Measurements from ENCODE around the gene COG5. TPM values are rescaled to one million over a fixed set of nuclear protein-coding genes. Genes with fewer than 3 reads are reported as not detected.

COG5 gene
- total and polyA plus RNA-seq, 2 experiments from 2014 or later = 15.4 to 36.5 TPM

DNA sequence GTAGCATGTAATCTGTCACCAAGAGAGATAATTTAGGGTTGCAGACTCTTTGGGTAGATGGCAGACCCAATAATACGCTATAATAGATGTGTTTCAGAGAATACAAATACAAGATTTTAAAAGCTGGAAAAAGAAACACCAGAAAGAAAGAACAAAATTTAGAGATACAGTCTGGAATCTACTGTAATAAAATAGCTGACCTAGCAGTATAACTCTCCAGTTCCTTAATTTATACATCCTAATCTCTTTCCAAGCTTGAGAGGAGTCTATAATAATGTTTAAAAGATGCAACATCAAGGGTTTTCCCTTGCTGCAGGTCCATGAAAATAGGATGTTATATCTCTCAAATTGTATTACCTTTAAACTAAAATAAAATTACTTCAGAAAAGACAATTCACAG is 121.0 kb downstream of the COG5 start (continued):
- TF ChIP-seq JUNB (IDR thresholded peaks at IDR 0.05; ENCODE audit: unreplicated experiment) = no peak
- no peak for TF ChIP-seq ZNF114 (CRISPR knock-in tag; IDR thresholded peaks at IDR 0.05)
- no peak for TF ChIP-seq STAT1 (IDR thresholded peaks at IDR 0.05; ENCODE audit: unreplicated experiment)
- TF ChIP-seq, protein P1, sequence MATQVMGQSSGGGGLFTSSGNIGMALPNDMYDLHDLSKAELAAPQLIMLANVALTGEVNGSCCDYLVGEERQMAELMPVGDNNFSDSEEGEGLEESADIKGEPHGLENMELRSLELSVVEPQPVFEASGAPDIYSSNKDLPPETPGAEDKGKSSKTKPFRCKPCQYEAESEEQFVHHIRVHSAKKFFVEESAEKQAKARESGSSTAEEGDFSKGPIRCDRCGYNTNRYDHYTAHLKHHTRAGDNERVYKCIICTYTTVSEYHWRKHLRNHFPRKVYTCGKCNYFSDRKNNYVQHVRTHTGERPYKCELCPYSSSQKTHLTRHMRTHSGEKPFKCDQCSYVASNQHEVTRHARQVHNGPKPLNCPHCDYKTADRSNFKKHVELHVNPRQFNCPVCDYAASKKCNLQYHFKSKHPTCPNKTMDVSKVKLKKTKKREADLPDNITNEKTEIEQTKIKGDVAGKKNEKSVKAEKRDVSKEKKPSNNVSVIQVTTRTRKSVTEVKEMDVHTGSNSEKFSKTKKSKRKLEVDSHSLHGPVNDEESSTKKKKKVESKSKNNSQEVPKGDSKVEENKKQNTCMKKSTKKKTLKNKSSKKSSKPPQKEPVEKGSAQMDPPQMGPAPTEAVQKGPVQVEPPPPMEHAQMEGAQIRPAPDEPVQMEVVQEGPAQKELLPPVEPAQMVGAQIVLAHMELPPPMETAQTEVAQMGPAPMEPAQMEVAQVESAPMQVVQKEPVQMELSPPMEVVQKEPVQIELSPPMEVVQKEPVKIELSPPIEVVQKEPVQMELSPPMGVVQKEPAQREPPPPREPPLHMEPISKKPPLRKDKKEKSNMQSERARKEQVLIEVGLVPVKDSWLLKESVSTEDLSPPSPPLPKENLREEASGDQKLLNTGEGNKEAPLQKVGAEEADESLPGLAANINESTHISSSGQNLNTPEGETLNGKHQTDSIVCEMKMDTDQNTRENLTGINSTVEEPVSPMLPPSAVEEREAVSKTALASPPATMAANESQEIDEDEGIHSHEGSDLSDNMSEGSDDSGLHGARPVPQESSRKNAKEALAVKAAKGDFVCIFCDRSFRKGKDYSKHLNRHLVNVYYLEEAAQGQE (IDR thresholded peaks at IDR 0.05; ENCODE audit: unreplicated experiment) = no peak

DNA sequence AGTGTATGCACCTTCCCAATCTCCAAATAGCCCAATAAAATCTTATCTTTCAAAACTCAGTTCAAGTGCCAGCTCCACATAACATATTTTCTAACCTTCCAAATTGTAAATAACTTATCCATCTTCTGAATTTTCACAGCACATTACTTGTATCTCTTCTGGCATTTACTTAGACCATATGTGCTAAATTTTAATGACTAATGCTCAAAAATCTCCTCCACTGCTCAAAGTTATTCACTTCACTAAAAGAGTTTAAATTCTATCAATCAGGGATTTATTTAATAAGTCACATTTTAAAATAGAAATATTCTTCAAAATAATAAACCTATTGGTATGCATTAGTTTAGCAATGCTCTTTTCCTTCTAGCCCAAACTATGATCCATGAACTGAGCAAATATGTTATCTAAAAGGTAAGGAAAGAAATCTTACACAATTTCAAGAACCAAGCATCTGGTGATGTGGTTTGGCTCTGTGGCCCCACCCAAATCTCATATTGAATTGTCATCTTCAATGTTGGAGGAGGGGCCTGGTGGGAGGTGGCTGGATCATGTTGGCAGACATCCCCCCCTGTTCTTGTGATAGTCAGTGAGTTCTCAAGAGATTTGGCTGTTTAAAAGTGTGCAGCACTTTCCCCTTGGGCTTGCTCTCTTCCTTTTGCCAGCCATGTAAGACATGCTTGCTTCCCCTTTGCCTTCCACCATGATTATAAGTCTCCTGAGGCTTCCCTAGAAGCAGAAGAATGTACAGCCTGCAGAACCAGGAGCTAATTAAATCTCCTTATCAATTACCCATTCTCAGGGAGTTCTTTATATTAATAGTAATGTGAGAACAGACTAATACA is 121.9 kb downstream of the COG5 start:
- no peaks in the 10 kb centered on the region for H3F3A ChIP-seq (replicated peaks; ENCODE audit: low read depth)
- no peak overlapping the region for H3K4me3 Mint-ChIP-seq
- no peaks in the 10 kb centered on the region for H3K4me1 Mint-ChIP-seq
- H3K9me2 ChIP-seq (ENCODE audit: insufficient read depth) = no peaks in the 10 kb centered on the region
- DNase-seq (ENCODE audit: low spot score) (no peak), ATAC-seq (no peak)
- H3K79me2 ChIP-seq (replicated peaks; ENCODE audit: insufficient read depth) = no peaks in the 10 kb centered on the region
- no peaks in the 10 kb centered on the region for H3K9me3 Mint-ChIP-seq
- no peaks in the 10 kb centered on the region for H3K4me1 ChIP-seq (ENCODE audit: insufficient read depth)
- H2AFZ ChIP-seq = no peak overlapping the region
- H3K4me3 ChIP-seq = no peak overlapping the region
- H3K27ac ChIP-seq (ENCODE audit: low read depth) = no peak overlapping the region
- no peaks in the 10 kb centered on the region for H4K20me1 ChIP-seq (replicated peaks; ENCODE audit: insufficient read depth)
- H3K36me3 ChIP-seq (ENCODE audit: insufficient read depth) = no peaks in the 10 kb centered on the region
- H3K4me2 ChIP-seq = no peak overlapping the region
- no peaks in the 10 kb centered on the region for H3K27me3 ChIP-seq (ENCODE audit: insufficient read depth)
- no peaks in the 10 kb centered on the region for H3K27me3 Mint-ChIP-seq (ENCODE audit: insufficient read depth, low read depth, poor library complexity)
- no peak overlapping the region for H3K27ac Mint-ChIP-seq
- H3K36me3 Mint-ChIP-seq (ENCODE audit: low read depth) = peaks cover 3% of the 10 kb centered on the region; the same call in 1 of the 3 replicates
- TF ChIP-seq CREB1 (CRISPR knock-in tag; IDR thresholded peaks at IDR 0.05; ENCODE audit: low read depth) (no peak), EZH2 (IDR thresholded peaks at IDR 0.05; ENCODE audit: low read depth, unreplicated experiment) (no peak), ZNF331 (CRISPR knock-in tag; IDR thresholded peaks at IDR 0.05; ENCODE audit: low read depth) (no peak), POLR2AphosphoS5 (IDR thresholded peaks at IDR 0.05; ENCODE audit: low read depth) (no peak), STAT1 (IDR thresholded peaks at IDR 0.05; ENCODE audit: unreplicated experiment) (no peak), NANOG (IDR thresholded peaks at IDR 0.05; ENCODE audit: borderline replicate concordance) (no peak)
- TF ChIP-seq, protein P1 (IDR thresholded peaks at IDR 0.05; ENCODE audit: unreplicated experiment) = no peak
- TF ChIP-seq, protein P2, sequence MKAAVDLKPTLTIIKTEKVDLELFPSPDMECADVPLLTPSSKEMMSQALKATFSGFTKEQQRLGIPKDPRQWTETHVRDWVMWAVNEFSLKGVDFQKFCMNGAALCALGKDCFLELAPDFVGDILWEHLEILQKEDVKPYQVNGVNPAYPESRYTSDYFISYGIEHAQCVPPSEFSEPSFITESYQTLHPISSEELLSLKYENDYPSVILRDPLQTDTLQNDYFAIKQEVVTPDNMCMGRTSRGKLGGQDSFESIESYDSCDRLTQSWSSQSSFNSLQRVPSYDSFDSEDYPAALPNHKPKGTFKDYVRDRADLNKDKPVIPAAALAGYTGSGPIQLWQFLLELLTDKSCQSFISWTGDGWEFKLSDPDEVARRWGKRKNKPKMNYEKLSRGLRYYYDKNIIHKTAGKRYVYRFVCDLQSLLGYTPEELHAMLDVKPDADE (IDR thresholded peaks at IDR 0.05) = no peak
- TF ChIP-seq, protein P3, sequence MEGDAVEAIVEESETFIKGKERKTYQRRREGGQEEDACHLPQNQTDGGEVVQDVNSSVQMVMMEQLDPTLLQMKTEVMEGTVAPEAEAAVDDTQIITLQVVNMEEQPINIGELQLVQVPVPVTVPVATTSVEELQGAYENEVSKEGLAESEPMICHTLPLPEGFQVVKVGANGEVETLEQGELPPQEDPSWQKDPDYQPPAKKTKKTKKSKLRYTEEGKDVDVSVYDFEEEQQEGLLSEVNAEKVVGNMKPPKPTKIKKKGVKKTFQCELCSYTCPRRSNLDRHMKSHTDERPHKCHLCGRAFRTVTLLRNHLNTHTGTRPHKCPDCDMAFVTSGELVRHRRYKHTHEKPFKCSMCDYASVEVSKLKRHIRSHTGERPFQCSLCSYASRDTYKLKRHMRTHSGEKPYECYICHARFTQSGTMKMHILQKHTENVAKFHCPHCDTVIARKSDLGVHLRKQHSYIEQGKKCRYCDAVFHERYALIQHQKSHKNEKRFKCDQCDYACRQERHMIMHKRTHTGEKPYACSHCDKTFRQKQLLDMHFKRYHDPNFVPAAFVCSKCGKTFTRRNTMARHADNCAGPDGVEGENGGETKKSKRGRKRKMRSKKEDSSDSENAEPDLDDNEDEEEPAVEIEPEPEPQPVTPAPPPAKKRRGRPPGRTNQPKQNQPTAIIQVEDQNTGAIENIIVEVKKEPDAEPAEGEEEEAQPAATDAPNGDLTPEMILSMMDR (conservative IDR thresholded peaks at IDR 0.05; ENCODE audit: low read depth in 2 of 2) = no peak
